NB4 (cell line): ENCODE results near the gene ACP3.

Experiments
- POLR2A ChIP-seq: IDR thresholded peaks from 2 replicates; pipeline ENCODE4 v1.6.1; 2011; ENCODE audit warnings: mild to moderate bottlenecking; ENCODE audit not compliant: insufficient read length; ENCODE audit errors: extremely low read depth
- TF ChIP-seq, protein P1 (sequence below): IDR thresholded peaks from one replicate; pipeline ENCODE4 v1.5.1; 2012; ENCODE audit warnings: low read depth, low read length

DNA sequence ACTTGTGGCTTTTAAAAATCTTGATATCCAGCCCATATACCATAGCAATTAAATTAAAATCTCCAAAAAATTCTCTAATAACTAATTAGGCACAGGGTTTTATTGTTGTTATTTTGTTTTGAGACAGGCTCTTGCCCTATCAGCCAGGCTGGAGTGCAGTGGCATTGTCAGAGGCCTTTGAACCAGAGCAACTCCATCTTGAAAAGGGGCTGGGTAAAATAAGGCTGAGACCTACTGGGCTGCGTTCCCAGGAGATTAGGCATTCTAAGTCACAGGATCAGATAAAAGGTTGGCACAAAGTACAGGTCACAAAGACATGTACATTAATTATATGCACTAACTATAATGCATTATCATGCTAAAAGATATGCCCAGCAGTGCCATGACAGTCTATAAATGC, 31.2 kb upstream of the ACP3 start:
- TF ChIP-seq, protein P1, sequence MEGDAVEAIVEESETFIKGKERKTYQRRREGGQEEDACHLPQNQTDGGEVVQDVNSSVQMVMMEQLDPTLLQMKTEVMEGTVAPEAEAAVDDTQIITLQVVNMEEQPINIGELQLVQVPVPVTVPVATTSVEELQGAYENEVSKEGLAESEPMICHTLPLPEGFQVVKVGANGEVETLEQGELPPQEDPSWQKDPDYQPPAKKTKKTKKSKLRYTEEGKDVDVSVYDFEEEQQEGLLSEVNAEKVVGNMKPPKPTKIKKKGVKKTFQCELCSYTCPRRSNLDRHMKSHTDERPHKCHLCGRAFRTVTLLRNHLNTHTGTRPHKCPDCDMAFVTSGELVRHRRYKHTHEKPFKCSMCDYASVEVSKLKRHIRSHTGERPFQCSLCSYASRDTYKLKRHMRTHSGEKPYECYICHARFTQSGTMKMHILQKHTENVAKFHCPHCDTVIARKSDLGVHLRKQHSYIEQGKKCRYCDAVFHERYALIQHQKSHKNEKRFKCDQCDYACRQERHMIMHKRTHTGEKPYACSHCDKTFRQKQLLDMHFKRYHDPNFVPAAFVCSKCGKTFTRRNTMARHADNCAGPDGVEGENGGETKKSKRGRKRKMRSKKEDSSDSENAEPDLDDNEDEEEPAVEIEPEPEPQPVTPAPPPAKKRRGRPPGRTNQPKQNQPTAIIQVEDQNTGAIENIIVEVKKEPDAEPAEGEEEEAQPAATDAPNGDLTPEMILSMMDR = no peak
- no peak for TF ChIP-seq POLR2A
